Hematopoietic multipotent progenitor cell treated with erythropoietin and hydrocortisone succinate and interleukin-3 and kit ligand, for 4 days (in vitro differentiated cells): Measurements from ENCODE around the gene MRPL14.

Experiments used
- DNase-seq: peaks from one replicate; pipeline ENCODE4 v3.0.0-alpha.2; 2015

Gene MRPL14

DNA sequence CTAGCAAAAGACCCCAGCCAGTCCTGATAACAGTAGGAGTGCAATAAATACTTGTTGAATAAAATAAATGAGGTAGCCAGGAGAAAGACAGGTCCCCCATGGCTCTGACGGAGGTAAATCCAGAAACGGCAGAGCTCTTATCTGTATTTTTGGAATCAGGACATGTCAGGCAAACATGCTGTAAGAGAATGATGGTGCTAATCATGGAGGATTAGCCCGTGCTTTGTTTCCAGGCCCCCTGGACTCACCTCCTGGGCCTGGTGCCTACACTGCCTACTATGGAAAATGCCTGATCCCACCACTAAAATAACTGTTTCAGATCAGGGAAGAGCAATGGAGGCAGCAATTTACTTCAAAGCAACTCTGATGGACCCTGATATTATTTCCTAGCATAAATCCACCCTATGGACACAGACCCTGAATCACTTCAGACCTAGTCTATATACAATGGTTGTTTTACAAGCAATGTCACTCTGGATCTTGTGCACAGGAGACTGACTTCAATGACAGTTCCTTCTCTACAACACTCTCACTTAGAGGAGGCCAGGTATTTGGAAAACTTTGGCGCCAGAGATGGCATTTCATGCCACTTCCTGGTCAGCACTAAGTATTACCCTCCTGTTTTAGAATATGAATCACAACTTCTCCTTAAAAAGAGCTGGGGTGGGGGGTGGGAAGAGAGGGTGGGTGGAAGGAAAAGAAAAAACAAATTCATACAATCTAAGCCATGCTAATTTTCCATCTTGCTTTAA lies 6.4 kb downstream of the MRPL14 start:
- no peak for DNase-seq

DNA sequence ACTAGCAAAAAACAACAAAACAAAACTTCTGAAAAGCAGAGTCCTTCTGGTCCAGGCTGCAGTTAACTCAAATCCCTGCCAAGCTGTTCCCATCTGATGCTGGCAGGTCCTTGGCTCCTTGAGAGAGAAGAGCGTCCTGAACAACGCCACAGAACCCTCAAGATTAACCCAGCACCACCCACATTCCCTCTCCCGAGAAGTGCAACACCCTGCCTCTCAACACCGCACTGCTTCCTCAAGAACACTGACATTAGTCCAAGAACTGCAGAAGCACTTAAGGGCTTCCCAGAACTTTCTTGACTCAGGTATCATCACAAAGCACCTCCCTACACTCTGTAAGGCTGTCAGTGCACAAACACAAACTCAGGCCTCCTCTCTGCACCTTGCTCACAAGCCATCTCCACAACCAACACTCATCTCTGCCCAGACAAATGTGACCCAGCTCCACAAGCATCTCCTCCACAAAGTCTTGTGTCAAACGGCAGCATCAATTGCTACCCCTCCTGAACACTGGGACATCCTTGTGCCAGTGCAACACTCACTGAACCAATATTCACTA lies 7.5 kb downstream of the MRPL14 start:
- DNase-seq: no peak

GRCh38 chr6:44117397-44118128 lies 9.7 kb downstream of the MRPL14 start:
- DNase-seq: no peak

DNA sequence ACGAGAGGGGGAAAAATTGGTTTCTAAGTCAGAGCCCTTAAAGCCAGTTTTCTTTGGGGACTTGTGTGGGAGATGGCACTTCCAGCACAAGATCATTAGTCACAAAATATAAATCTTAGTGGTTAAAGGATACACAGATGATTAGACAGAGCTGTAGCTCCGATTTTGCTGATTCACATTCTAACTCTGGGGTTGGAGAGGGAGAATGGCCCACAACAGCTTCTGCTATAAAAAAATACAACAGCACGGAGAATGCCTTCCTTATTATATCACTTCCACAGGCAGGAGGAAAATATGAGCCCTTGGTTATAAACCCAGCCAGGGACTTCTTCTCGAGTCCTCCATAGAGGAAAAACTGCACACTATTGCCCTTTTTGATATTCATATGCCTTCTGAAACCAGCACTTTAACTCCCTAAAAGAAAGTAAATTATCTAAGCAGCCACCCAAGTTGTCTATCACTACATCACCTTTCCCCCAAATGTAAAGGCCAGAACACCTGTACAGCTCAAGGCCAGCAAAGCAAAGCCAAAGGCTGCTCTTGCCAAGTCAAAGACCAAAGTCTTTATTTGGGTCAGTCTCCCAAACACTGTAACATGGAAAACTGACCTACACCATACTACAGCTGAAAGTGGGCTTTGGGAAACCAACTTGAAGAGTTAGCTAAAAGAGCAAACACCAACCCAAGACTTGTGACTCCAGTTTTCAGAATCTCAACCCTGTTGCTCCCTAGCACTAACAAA lies 10.4 kb downstream of the MRPL14 start:
- no peak for DNase-seq

DNA sequence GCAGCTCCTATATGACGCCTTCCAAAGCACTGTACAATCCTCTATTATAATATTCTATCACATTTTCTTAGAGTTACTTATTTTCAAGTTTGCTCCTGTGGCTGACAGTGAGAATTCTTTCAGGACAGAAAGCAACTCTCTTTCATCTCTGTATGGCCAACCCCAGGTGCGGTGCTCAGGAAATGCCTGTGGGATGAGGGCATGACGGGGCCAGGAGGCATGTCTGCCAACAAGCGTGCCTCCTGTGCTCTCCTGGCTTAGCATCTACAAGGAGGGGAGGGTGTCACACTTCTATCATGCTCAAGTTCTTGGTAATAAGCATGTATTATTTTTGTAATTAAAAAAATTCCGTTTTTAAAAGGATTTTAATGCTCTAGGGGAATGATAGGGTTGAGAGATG lies 11.4 kb downstream of the MRPL14 start:
- DNase-seq: no peak

DNA sequence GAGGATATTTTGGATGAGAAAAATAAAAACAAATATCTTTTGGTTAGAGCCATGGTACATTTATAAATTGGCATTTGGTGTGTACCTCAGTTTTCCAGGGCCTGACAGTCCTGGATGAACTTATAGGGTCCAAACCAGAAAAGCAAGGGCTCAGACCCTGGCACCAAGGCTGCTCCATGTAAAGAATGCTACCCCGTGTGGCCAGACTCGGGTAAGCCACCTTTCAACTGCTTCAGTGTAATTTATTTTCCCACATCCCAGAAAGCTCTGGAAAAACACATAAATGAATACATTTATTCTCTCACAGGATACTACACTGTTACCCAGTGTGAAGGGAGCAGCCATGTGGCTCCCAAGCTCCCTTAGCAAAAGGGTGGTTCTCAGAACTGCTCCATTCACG lies 13.8 kb downstream of the MRPL14 start:
- DNase-seq: no peak

DNA sequence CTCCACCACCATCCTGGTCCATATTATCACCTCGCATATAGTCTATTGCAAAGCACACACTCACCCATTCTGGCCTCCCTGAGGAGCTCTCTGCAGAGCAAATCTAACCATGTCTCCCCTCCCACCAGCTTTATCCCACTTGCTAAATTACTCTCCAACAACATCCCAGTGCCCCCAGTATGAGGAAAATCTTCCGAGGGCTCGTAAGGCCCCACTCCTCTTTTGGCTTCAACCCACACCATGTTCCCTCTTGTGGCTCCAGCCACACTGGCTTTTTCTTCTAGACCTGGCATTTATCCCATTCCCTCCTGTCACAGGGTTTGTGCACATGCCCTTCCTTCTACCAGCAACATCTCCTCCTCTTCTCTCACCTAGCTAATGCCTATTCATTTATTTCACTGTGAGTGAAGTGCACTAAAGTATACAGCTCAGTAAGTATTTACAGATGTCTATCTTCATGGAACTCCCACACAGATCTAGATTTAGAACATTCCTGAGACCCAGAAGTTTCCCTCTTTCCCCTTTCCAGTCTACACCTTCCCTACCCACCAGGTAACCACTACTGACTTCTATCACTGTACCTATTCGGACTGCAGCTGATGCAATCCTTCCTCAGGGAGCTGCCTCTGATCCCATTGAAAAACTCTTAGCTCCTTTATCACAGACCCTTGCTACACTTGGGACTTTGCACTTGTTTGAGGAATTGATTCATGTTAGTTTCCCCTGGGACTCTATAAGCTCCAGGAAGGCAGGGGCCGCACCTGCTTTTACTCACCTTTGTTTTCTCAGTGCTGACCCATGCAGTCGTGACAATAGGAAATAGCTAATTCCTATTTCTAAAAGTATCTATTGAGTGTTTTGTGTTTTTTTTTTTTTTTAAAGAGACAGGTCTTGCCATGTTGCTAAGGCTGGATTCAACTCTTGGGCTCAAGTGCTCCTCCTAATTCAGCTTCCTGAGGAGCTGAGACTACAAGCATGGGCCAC lies 15.5 kb downstream of the MRPL14 start:
- DNase-seq: no peak

GRCh38 chr6:44110966-44111365 lies 16.3 kb downstream of the MRPL14 start:
- DNase-seq: no peak

- no peak for DNase-seq
Measured at GRCh38 chr6:44110005-44110676, 17.1 kb downstream of the MRPL14 start.

GRCh38 chr6:44109212-44109611 lies 18.0 kb downstream of the MRPL14 start:
- DNase-seq: no peak

GRCh38 chr6:44108471-44108870 lies 18.8 kb downstream of the MRPL14 start:
- no peak for DNase-seq

DNA sequence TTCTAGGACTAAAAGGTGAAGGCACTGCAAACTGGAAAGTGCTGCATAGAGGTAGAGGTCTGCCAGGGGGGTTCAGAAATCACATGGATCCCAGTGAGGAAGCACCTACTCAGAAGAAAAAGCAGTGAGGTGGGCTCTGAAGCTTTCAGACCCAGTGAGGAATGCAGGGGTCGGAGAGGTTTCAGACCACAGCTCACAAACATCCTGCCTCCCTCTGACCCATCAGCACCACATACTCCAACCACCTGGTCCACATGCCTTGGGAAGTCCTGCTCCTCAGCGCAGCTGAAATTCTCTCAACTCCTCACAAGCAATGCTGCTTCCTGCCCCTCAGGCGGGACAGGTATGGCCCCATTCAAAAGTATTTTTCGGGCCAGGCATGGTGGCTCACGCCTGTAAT lies 20.2 kb downstream of the MRPL14 start:
- DNase-seq: no peak

DNA sequence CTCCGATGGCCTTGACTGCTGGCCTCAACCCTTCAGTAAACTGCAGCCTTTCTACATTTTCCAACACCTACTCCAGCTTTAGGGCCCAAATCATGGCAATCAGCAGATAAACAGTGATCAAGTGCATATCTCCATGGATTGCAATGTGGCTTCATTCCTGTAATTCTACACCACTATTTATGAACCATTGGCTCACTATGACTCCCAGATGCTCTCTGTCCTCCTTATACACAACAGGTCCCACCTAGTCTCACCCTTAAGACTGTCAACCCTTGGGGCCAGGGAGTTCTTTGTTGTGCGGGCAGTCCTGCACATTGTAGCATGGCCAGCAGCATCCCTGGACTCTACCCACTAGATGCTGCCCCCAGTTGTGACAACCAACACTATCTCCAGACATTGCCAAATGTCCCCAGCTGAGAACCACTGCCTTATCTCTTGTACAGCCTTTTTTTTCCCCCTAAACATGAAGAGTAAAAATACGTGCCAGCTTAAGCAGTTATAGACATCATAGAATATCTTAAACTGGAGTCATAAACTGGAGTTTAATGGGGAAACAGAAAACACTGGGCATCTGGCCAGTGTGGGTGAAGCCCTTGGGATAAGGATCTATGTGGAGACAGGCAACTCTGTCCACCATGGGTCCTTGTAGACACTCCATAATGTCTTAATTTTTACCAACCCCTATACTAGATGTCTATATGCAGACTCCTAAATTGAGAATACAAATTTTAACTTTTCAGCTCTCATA lies 21.1 kb downstream of the MRPL14 start:
- DNase-seq: peak; percentile 19

- DNase-seq: peak; percentile 27
Measured at GRCh38 chr6:44105146-44105545, 22.1 kb downstream of the MRPL14 start.

DNA sequence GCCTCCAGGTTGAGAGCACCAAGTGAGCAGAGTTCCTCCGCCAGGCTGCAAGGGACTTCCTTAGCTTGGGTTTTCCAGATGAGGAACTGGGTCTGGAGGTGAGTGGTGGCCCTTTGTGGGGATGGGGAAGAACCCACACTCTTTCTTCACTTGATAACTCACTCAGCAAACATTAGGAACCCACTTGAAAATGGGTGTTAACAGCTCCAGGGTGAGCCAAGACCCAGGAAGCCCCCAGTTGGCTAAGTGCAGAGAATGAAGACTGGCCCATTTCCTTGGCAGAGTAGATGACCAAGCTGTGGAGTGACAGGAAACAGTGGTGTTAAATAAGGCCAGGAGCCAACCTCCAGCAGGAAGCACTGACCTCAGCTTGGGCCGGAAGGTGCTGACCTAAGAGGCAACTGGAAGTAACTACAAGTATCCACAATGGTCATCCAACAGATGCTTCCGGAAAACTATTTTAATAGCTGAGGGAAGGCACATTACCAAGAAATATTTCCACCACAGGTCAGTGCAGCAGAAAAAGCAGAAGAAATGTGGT lies 22.7 kb downstream of the MRPL14 start:
- no peak for DNase-seq

GRCh38 chr6:44102527-44102926 lies 24.7 kb downstream of the MRPL14 start:
- DNase-seq: no peak

- no peak for DNase-seq
Measured at GRCh38 chr6:44101832-44102231, 25.4 kb downstream of the MRPL14 start.

GRCh38 chr6:44100088-44100550 lies 27.1 kb downstream of the MRPL14 start:
- peak; percentile 75 for DNase-seq

GRCh38 chr6:44099192-44099591 lies 28.1 kb downstream of the MRPL14 start:
- DNase-seq: no peak

DNA sequence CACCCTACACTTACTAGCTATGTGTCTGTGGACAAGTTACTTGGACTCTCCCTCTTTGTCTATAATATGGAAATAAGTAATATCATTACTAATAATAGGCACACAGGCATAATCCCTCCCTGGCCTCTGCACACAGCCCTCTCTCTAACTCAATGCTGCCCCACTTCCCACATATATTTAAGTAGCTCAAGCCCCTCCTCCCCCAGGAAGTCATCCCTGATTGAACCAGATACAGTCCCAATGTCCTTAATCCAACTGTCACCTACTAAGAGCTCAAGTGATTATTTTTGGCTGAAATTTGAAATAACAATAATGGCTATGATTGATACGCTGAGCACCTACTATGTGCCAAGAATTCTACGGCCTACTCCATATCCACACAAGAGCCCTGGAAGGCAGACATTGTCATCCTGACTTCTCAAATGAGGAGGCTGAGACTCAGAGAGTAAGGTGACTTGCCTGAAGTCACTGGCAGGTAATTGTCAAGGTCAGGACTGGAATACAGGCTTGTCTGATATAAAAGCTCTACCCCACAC lies 29.4 kb downstream of the MRPL14 start:
- DNase-seq: no peak
